ENCODE results near the gene CECR2.

GRCh38 chr22:17569971-17570511, 200.8 kb downstream of the CECR2 start:
- TF ChIP-seq EZH2phosphoT487 (IDR thresholded peaks at IDR 0.05; ENCODE audit: insufficient read depth, low read depth) (no peak), EZH2 (IDR thresholded peaks at IDR 0.05; ENCODE audit: insufficient read depth, poor library complexity, severe bottlenecking) (no peak)

Measured in GM23248 (cell line).